Renal cortex interstitium (tissue), 11 donors: Measurements from ENCODE around the gene EXOSC9. TPM values are rescaled to one million over a fixed set of nuclear protein-coding genes. Genes with fewer than 3 reads are reported as not detected.

Experiments
- DNase-seq, 11 donors: peaks; one replicate each; pipeline ENCODE4 v3.0.0-alpha.2; 2013; ENCODE audit warnings: low read depth in 9 of 11, low spot score in 4 of 11; ENCODE audit errors: extremely low read depth in 1 of 11
- polyA plus RNA-seq, 3 donors: library from polyadenylated mRNA; unstranded; fragments of 120-200 nt; gene quantifications; one replicate each; pipeline ENCODE4 v1.2.1, GENCODE V29; 2013; ENCODE audit not compliant: insufficient read length in 3 of 3

EXOSC9 gene
- polyA plus RNA-seq, 3 donors = 47.2 to 65.5 (median 53.3) TPM

GRCh38 chr4:121817006-121817405 is 15.9 kb downstream of the EXOSC9 start:
- DNase-seq = no peak

GRCh38 chr4:121817701-121818100 is 16.6 kb downstream of the EXOSC9 start:
- DNase-seq = no peak

- no peak for DNase-seq
Observed at GRCh38 chr4:121818215-121818614, 17.1 kb downstream of the EXOSC9 start.

GRCh38 chr4:121819216-121819965 is 18.3 kb downstream of the EXOSC9 start:
- no peak for DNase-seq

- no peak for DNase-seq
Observed at GRCh38 chr4:121822047-121822446, 20.9 kb downstream of the EXOSC9 start.

- peak in 2 of 11 donors; percentile 6 to 10 for DNase-seq
Observed at GRCh38 chr4:121822796-121823504, 21.8 kb downstream of the EXOSC9 start.

- DNase-seq = peak; percentile 90 to 97 (median 94)
Observed at GRCh38 chr4:121823505-121824170, 22.5 kb downstream of the EXOSC9 start, which contains the start of gene CCNA2. CCNA2 (minus strand) TSS chr4:121823883; CDS start chr4:121823628, 255 bp downstream.

GRCh38 chr4:121824171-121824527 is 23.0 kb downstream of the EXOSC9 start:
- DNase-seq = no peak

GRCh38 chr4:121824950-121825349 is 23.8 kb downstream of the EXOSC9 start:
- peak in 2 of 11 donors; percentile 11 to 12 for DNase-seq

- no peak for DNase-seq
Observed at GRCh38 chr4:121827853-121828252, 26.7 kb downstream of the EXOSC9 start.

- DNase-seq = no peak
Observed at GRCh38 chr4:121829511-121829910, 28.4 kb downstream of the EXOSC9 start.

GRCh38 chr4:121838136-121838535 is 37.0 kb downstream of the EXOSC9 start:
- no peak for DNase-seq

GRCh38 chr4:121842862-121843261 is 41.7 kb downstream of the EXOSC9 start:
- DNase-seq = no peak

GRCh38 chr4:121846662-121847061 is 45.5 kb downstream of the EXOSC9 start:
- no peak for DNase-seq

- DNase-seq = no peak
Observed at GRCh38 chr4:121851354-121851753, 50.2 kb downstream of the EXOSC9 start.

GRCh38 chr4:121860121-121860520 is 59.0 kb downstream of the EXOSC9 start:
- no peak for DNase-seq

GRCh38 chr4:121861426-121861825 is 60.3 kb downstream of the EXOSC9 start:
- no peak for DNase-seq

- DNase-seq = no peak
Observed at GRCh38 chr4:121863799-121864198, 62.7 kb downstream of the EXOSC9 start.
